ENCODE data around the gene C7orf25.

- TF ChIP-seq CTCF (IDR thresholded peaks at IDR 0.05): no peak
- no peak for TF ChIP-seq POLR2AphosphoS5 (IDR thresholded peaks at IDR 0.05; ENCODE audit: low read depth, low read length)
- no peak for TF ChIP-seq SIN3A (IDR thresholded peaks at IDR 0.05; ENCODE audit: borderline replicate concordance, insufficient read depth, low read depth, low read length)
- TF ChIP-seq REST (IDR thresholded peaks at IDR 0.05; ENCODE audit: insufficient read depth in 1 of 2, low read depth in 2 of 2, low read length in 1 of 2): no peak
Measured at GRCh38 chr7:42931447-42931833, 19.6 kb upstream of the C7orf25 start.
